HL-60 (cell line): ENCODE results near the gene BLOC1S1.

ENCODE experiments used
- DNase-seq, 2 experiments: peaks; one replicate each; pipeline ENCODE4 v3.0.0-alpha.2; 2010 to 2020; ENCODE audit warnings: low read depth in 1 of 2, low spot score in 1 of 2
- H3K27ac ChIP-seq: fragments of 250-450 bp; sonication (Bioruptor Pico); replicated peaks from 2 replicates; pipeline ENCODE4 v1.5.1; 2020; ENCODE audit warnings: mild to moderate bottlenecking, moderate library complexity
- H3K27me3 ChIP-seq: fragments of 250-450 bp; sonication (Bioruptor Pico); 2 replicates; pipeline ENCODE4 v1.5.1; 2021; ENCODE audit warnings: mild to moderate bottlenecking, moderate library complexity; ENCODE audit not compliant: insufficient read depth, poor library complexity, severe bottlenecking
- H3K4me3 ChIP-seq: replicated peaks from 2 replicates; pipeline ENCODE4 v1.5.1; 2011; ENCODE audit warnings: mild to moderate bottlenecking, control low read depth, low read length; ENCODE audit not compliant: insufficient read depth
- CTCF ChIP-seq: IDR thresholded peaks from one replicate; pipeline ENCODE4 v1.5.1; 2011; ENCODE audit warnings: low read length, control low read depth, inconsistent platforms; ENCODE audit not compliant: insufficient read depth
- GABPA ChIP-seq: IDR thresholded peaks from 2 replicates; pipeline ENCODE4 v1.6.1; 2012; ENCODE audit warnings: low read depth
- POLR2AphosphoS5 ChIP-seq: IDR thresholded peaks from 2 replicates; pipeline ENCODE4 v1.6.1; 2012; ENCODE audit warnings: low read depth
- REST ChIP-seq: IDR thresholded peaks from 2 replicates; pipeline ENCODE4 v1.6.1; 2012; ENCODE audit warnings: low read depth; ENCODE audit not compliant: insufficient replicate concordance
- SPI1 ChIP-seq: IDR thresholded peaks from 2 replicates; pipeline ENCODE4 v1.6.1; 2012; ENCODE audit warnings: low read depth, mild to moderate bottlenecking, borderline replicate concordance

BLOC1S1 gene

GRCh38 chr12:55687746-55688145, 28.1 kb upstream of the BLOC1S1 start:
- Histone ChIP-seq H3K27ac (no peak overlapping the region), H3K27me3 (no peaks in the 10 kb centered on the region), H3K4me3 (no peak overlapping the region)
- TF ChIP-seq SPI1 (no peak), POLR2AphosphoS5 (no peak), GABPA (no peak), REST (no peak), CTCF (no peak)
- DNase-seq: no peak

GRCh38 chr12:55688716-55689655, 26.9 kb upstream of the BLOC1S1 start:
- no peak for TF ChIP-seq GABPA
- no peak for TF ChIP-seq SPI1
- TF ChIP-seq CTCF: no peak
- no peak for TF ChIP-seq POLR2AphosphoS5
- no peak for TF ChIP-seq REST
- Histone ChIP-seq H3K4me3 (no peak overlapping the region), H3K27me3 (no peaks in the 10 kb centered on the region), H3K27ac (no peak overlapping the region)
- DNase-seq: no peak

- Histone ChIP-seq H3K27ac (no peak overlapping the region), H3K27me3 (no peaks in the 10 kb centered on the region), H3K4me3 (no peak overlapping the region)
- TF ChIP-seq REST (no peak), SPI1 (no peak), POLR2AphosphoS5 (no peak), CTCF (no peak)
- no peak for DNase-seq
Observed at GRCh38 chr12:55692631-55693322, 23.1 kb upstream of the BLOC1S1 start.
